HepG2 (cell line): ENCODE data around the gene MAPKAPK3. TPM values are rescaled to one million over a fixed set of nuclear protein-coding genes. Genes with fewer than 3 reads are reported as not detected.

Source experiments
- CCDC6 ChIP-seq: sonication (generic); formaldehyde crosslinking; IDR thresholded peaks from 2 replicates; pipeline ENCODE4 v1.8.1; 2022; ENCODE audit warnings: mild to moderate bottlenecking, missing genetic modification reagents, moderate library complexity
- CEBPG ChIP-seq: IDR thresholded peaks from 2 replicates; pipeline ENCODE4 v1.6.1; 2016
- CHD2 ChIP-seq: IDR thresholded peaks from 2 replicates; pipeline ENCODE4 v1.6.1; 2011; ENCODE audit warnings: low read depth, low read length, improper control_type of control experiment
- FOXK2 ChIP-seq: fragments of 450-650 bp; IDR thresholded peaks from 2 replicates; pipeline ENCODE4 v1.6.1; 2016
- JUND ChIP-seq: sonication (generic); formaldehyde crosslinking; IDR thresholded peaks from 2 replicates; pipeline ENCODE4 v1.8.0; 2022; ENCODE audit warnings: mild to moderate bottlenecking, missing genetic modification reagents
- KDM1A ChIP-seq: IDR thresholded peaks from 2 replicates; pipeline ENCODE4 v1.6.1; 2016; ENCODE audit warnings: missing compliant biosample characterization
- MYC ChIP-seq: sonication (generic); formaldehyde crosslinking; IDR thresholded peaks from 2 replicates; pipeline ENCODE4 v1.9.0; 2021; ENCODE audit warnings: missing genetic modification reagents, borderline replicate concordance
- NFYB ChIP-seq: sonication (generic); formaldehyde crosslinking; IDR thresholded peaks from 2 replicates; pipeline ENCODE4 v1.4.0; 2020; ENCODE audit warnings: missing genetic modification reagents
- ZNF138 ChIP-seq: sonication (generic); formaldehyde crosslinking; IDR thresholded peaks from 2 replicates; pipeline ENCODE4 v1.5.0; 2020; ENCODE audit warnings: mild to moderate bottlenecking, low read depth, missing genetic modification reagents
- ZNF253 ChIP-seq: sonication (generic); formaldehyde crosslinking; IDR thresholded peaks from 2 replicates; pipeline ENCODE4 v1.8.0; 2022; ENCODE audit warnings: mild to moderate bottlenecking, missing genetic modification reagents, borderline replicate concordance
- ZNF3 ChIP-seq: IDR thresholded peaks from 2 replicates; pipeline ENCODE4 v1.7.0; 2017; ENCODE audit warnings: inconsistent platforms
- ZNF326 ChIP-seq: sonication (generic); formaldehyde crosslinking; IDR thresholded peaks from 2 replicates; pipeline ENCODE4 v1.4.0; 2020; ENCODE audit warnings: missing genetic modification reagents, borderline replicate concordance
- ZNF781 ChIP-seq: sonication (generic); formaldehyde crosslinking; IDR thresholded peaks from 2 replicates; pipeline ENCODE4 v1.5.1; 2020; ENCODE audit warnings: borderline replicate concordance, mild to moderate bottlenecking, missing genetic modification reagents; ENCODE audit errors: not compliant biosample characterization
- ZZZ3 ChIP-seq: sonication (generic); formaldehyde crosslinking; IDR thresholded peaks from 2 replicates; pipeline ENCODE4 v1.4.0; 2020; ENCODE audit warnings: missing genetic modification reagents, mild to moderate bottlenecking, borderline replicate concordance
- polyA plus RNA-seq, 8 experiments: library from polyadenylated mRNA; depleted of rRNA in 3 of 8; stranded (reverse) in 7 of 8; unstranded in 1 of 8; fragments of >200 nt; fragmentation: Illumina TruSeq in 4 of 8; extraction: Trizol in 4 of 8; gene quantifications; 2 replicates each; pipeline versions ENCODE4 v1.2.1 to v1.2.3, GENCODE V29; 2011 to 2016; ENCODE audit warnings: low read depth in 4 of 8, missing spikeins in 1 of 8, mixed read lengths in 1 of 8; ENCODE audit not compliant: insufficient read depth in 1 of 8
- total RNA-seq, 5 experiments: library from RNA; depleted of rRNA; stranded (reverse); fragments of >200 nt; fragmentation: Illumina TruSeq; extraction: Trizol; gene quantifications; 2 replicates each; pipeline ENCODE4 v1.2.3, GENCODE V29; 2016; ENCODE audit warnings: low read depth in 1 of 5
- TF ChIP-seq, protein P1 (sequence below): sonication (generic); formaldehyde crosslinking; IDR thresholded peaks from 2 replicates; pipeline ENCODE4 v1.4.0; 2020; ENCODE audit warnings: missing genetic modification reagents
- TF ChIP-seq, protein P2 (sequence below): sonication (generic); formaldehyde crosslinking; IDR thresholded peaks from 2 replicates; pipeline ENCODE4 v1.4.0; 2020; ENCODE audit warnings: missing genetic modification reagents, borderline replicate concordance
- TF ChIP-seq, protein P3 (sequence below): fragments of 450-650 bp; IDR thresholded peaks from 2 replicates; pipeline ENCODE4 v1.6.1; 2017
- TF ChIP-seq, protein P4 (sequence below): sonication (generic); formaldehyde crosslinking; IDR thresholded peaks from 2 replicates; pipeline ENCODE4 v1.4.0; 2020; ENCODE audit warnings: mild to moderate bottlenecking, missing genetic modification reagents
- TF ChIP-seq, protein P5 (sequence below): IDR thresholded peaks from 2 replicates; pipeline ENCODE4 v1.6.1; 2018; ENCODE audit warnings: missing genetic modification reagents

Gene MAPKAPK3
- total and polyA plus RNA-seq, 2 of the 13 experiments (the other 11 are each of a cell fraction or from before 2014, with no cell fraction given), result 39.9 to 41.2 TPM

DNA sequence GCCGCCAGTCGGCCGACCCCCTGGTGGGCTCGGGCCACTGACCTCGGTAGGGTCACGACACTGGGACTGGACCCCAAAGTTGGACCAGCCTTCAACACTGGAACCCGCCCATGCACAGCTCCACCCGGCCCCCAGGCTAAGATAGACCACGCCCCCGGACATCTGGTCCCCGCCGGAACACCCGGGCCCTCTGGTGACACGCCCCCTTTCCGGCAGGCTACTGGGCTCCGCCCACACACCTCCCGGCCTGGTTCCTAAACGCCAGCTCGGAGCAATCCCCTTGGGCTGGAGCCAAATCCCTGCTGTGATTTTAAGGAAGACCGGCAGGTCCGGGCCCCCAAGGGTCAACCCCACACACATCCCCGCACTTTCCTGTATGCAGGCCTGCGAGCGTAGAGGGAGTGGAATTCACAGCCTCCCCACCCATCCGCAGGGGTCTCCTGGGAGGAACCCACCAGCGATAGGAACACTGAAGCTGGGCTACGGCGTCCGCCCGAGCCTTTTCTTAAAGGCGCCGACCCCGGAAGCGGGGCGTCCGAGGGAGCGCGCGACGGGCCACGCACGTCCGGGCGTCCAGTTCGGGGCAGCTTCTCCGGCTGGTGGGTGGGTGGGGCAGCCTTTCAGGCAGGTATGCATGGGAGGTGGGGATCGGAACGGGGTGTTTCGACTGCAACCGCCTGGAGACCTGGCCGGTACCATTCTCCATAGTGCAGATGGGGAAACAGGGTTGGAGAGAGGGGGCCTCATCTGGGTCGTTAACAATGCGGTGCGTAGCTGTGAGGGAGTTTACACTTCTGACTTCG is 47.8 kb upstream of the MAPKAPK3 start, which contains the start of gene HEMK1 (continued):
- TF ChIP-seq, protein P1, sequence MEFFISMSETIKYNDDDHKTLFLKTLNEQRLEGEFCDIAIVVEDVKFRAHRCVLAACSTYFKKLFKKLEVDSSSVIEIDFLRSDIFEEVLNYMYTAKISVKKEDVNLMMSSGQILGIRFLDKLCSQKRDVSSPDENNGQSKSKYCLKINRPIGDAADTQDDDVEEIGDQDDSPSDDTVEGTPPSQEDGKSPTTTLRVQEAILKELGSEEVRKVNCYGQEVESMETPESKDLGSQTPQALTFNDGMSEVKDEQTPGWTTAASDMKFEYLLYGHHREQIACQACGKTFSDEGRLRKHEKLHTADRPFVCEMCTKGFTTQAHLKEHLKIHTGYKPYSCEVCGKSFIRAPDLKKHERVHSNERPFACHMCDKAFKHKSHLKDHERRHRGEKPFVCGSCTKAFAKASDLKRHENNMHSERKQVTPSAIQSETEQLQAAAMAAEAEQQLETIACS (CRISPR knock-in tag), result no peak
- TF ChIP-seq KDM1A (CRISPR knock-in tag) (no peak), ZNF138 (no peak), CCDC6 (CRISPR knock-in tag) (peak; percentile 81; the same call in 1 of the 2 replicates), ZNF3 (CRISPR knock-in tag) (no peak), MYC (CRISPR knock-in tag) (peak; percentile 69; the same call in 1 of the 2 replicates), JUND (CRISPR knock-in tag) (0 out of 2 replicates have a peak, but pooled peaks have one; percentile 17), CEBPG (CRISPR knock-in tag) (no peak), FOXK2 (no peak), ZNF781 (CRISPR knock-in tag) (peak; percentile 87), ZNF253 (CRISPR knock-in tag) (no peak), NFYB (CRISPR knock-in tag) (peak; percentile 14; the same call in 1 of the 2 replicates), ZZZ3 (CRISPR knock-in tag) (peak; percentile 76; the same call in 1 of the 2 replicates), ZNF326 (no peak), CHD2 (no peak)
- TF ChIP-seq, protein P2, sequence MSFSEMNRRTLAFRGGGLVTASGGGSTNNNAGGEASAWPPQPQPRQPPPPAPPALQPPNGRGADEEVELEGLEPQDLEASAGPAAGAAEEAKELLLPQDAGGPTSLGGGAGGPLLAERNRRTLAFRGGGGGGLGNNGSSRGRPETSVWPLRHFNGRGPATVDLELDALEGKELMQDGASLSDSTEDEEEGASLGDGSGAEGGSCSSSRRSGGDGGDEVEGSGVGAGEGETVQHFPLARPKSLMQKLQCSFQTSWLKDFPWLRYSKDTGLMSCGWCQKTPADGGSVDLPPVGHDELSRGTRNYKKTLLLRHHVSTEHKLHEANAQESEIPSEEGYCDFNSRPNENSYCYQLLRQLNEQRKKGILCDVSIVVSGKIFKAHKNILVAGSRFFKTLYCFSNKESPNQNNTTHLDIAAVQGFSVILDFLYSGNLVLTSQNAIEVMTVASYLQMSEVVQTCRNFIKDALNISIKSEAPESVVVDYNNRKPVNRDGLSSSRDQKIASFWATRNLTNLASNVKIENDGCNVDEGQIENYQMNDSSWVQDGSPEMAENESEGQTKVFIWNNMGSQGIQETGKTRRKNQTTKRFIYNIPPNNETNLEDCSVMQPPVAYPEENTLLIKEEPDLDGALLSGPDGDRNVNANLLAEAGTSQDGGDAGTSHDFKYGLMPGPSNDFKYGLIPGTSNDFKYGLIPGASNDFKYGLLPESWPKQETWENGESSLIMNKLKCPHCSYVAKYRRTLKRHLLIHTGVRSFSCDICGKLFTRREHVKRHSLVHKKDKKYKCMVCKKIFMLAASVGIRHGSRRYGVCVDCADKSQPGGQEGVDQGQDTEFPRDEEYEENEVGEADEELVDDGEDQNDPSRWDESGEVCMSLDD (CRISPR knock-in tag), result no peak
- TF ChIP-seq, protein P3, sequence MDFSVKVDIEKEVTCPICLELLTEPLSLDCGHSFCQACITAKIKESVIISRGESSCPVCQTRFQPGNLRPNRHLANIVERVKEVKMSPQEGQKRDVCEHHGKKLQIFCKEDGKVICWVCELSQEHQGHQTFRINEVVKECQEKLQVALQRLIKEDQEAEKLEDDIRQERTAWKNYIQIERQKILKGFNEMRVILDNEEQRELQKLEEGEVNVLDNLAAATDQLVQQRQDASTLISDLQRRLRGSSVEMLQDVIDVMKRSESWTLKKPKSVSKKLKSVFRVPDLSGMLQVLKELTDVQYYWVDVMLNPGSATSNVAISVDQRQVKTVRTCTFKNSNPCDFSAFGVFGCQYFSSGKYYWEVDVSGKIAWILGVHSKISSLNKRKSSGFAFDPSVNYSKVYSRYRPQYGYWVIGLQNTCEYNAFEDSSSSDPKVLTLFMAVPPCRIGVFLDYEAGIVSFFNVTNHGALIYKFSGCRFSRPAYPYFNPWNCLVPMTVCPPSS, result no peak
- TF ChIP-seq, protein P4, sequence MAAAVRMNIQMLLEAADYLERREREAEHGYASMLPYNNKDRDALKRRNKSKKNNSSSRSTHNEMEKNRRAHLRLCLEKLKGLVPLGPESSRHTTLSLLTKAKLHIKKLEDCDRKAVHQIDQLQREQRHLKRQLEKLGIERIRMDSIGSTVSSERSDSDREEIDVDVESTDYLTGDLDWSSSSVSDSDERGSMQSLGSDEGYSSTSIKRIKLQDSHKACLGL, result peak; percentile 67; the same call in 1 of the 2 replicates
- TF ChIP-seq, protein P5, sequence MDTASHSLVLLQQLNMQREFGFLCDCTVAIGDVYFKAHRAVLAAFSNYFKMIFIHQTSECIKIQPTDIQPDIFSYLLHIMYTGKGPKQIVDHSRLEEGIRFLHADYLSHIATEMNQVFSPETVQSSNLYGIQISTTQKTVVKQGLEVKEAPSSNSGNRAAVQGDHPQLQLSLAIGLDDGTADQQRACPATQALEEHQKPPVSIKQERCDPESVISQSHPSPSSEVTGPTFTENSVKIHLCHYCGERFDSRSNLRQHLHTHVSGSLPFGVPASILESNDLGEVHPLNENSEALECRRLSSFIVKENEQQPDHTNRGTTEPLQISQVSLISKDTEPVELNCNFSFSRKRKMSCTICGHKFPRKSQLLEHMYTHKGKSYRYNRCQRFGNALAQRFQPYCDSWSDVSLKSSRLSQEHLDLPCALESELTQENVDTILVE (CRISPR knock-in tag), result peak; percentile 86; the same call in 1 of the 2 replicates
